ENCODE data around the gene ANO6.

- TF ChIP-seq ELF4 (CRISPR knock-in tag; IDR thresholded peaks at IDR 0.05; ENCODE audit: low read depth) (no peak), CTCF (IDR thresholded peaks at IDR 0.05) (no peak), ZNF121 (CRISPR knock-in tag; IDR thresholded peaks at IDR 0.05) (no peak), ESRRA (CRISPR knock-in tag; IDR thresholded peaks at IDR 0.05; ENCODE audit: borderline replicate concordance) (no peak), ATF3 (CRISPR knock-in tag; conservative IDR thresholded peaks at IDR 0.05) (no peak), TEAD4 (CRISPR knock-in tag; IDR thresholded peaks at IDR 0.05) (no peak)
Measured at GRCh38 chr12:45315462-45315861, 99.6 kb downstream of the ANO6 start.

Measured in WTC11 (cell line).